Measurements from ENCODE around the gene TTC21B.
"Not testable (repeated sequence)": the region's sequence is repeated elsewhere in the genome, so short reads cannot be mapped to it uniquely, and the experiment has no call there.

The TTC21B gene

DNA sequence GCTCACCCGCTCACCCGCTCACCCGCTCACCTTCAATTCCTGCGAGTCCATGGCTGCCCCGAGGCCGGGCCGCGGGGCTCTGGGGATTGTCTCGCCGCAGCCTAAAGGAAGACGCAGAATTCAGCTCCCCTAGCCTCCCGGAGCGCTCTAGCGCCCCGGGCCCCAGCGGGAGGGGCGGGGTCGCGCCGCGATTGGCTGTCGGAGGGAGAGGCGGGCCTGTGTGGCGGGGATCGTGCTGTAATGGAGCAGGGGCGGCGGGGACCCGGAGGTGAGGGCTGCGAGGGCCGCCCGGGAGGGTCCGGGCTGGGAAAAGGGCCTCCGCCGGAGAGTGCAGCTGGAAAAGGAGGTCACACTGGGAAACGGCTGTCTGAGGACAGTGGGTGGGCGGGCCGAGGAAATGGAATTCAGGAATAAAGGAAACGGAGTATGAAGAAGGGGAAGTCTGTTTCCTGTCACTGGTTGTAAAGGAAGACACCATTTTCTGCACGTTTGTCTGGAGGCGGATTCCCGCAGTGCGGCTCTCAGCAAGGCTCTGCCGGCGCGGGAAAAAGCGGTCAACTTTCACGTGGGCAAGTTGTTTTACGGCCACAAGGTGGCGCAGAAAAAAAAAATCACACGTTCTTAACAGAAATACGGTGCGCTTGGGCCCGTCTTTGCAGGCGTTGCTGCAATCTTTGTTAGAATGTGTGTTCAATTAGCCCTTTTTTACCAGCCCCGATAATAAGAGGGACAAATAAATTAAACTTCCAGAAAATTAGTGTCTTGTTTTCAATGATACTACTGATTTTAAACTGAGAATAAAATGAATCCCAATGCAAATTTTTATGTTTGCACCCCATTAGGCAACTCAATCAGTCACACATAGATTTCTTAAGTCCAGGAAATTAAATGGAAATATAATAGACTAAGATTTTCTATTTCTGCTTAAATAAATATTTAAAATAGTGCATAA lies at the start of gene TTC21B:
Gene TTC21B, minus strand, starts transcription at position 122 of the 952 bp plus-strand sequence. Its CDS starts 71 bp downstream, at position 51.
- intact Hi-C loops (cut with DNase I): loop anchor here (5.0 to 10.0 kb wide), 2 partner anchors 67 to 171 kb away; partner anchors contain the start of gene SCN1A

DNA sequence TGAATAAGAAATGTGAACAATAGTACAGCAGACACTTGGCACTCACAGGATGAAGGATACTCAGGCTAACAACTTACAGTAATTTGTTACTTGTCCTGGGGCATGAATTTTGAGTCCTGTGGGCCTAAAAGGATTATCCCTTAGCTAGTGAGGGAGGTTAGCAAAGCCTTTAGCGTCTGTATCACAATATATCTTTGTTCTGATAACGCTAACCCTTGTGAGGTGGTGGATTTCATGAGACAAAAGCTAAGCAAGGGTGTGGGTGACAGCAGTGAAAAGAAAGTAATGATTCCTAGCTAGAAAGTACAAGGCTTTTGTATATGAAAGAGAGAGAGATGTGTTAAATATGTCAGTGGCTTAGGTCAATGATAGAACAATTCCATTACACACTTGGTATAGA lies 46.8 kb upstream of the TTC21B start:
- no peak for DNase-seq
- intact Hi-C loops (cut with DNase I): no loop called here

More for the DNA sequence above, at the start of gene TTC21B:
- DNase-seq: peak; percentile 84 to 98 (median 97)

DNA sequence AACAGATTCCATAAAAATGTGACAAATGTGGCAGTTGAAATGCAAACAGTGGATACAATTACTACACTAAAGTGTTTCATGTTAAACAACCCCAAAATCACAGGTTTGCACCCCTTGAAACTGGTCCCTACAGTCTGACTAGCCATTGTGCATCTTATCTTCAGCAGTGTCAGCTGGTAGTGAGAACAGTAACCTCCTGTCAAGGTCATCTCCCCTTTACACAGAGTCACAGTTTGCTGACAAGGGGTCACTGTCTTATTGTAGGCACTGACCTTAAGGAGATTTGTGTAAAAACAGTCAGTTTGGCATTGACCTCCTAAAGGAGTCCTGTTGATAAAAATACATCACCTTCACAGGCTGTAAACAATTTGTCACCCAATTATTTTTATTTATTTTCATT lies 37.3 kb upstream of the TTC21B start:
- intact Hi-C loops (cut with DNase I): no loop called here
- no peak for DNase-seq

DNA sequence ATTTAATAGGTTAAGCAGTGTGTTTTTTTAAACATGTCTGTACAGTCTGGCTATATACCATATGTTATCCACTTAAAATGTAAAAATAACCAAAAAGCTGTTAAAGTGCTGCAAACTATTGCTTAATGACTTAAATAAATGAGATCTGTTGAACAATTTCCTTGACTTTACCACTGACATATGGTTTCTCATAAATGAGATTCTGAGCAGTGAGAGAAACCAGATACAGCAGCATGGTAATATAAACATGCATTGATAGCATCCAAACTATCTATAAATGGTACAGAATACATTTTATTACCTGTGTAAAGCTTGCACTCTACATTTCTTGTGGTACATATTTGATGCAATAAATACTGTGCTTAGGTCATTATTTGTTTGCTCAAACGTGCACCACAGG lies 36.3 kb upstream of the TTC21B start:
- intact Hi-C loops (cut with DNase I): no loop called here
- DNase-seq: no peak

DNA sequence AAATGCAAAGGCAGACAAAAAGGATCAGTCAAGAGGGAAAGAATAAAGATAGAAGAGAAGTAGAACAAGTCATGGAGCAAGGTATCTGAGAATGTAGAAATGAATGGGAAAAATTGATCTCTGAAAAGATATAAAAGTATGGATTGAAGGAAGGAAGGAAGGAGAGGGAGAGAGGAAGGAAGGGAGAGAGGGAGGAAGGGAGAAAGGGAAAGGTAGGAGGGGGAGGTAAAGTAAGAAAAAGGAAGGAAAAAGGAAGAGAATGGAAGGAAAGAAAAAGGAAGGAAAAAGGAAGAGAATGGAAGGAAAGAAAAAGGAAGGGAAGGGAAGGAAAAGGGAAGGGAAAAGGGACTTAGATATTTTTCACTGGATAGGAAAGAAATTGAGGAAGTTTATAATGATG lies 31.5 kb upstream of the TTC21B start:
- intact Hi-C loops (cut with DNase I): no loop called here
- DNase-seq: no peak

DNA sequence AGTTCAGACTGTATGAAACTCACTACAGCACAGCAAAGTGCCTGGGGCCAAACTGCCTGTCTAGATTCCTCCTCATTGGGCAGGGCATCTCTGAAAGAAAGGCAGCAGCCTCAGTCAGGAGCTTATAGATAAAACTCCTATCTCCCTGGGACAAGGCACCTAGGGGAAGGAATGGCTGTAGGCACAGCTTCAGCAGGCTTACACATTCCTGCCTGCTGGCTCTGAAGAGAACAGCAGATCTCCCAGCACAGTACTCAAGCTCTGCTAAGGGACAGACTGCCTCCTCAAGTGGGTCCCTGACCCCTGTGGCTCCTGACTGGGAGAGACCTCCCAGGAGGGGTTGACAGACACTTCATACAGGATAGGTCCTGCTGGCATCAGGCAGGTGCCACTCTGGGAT lies 18.6 kb upstream of the TTC21B start:
- DNase-seq; intact Hi-C loops (cut with DNase I): not testable (repeated sequence)

DNA sequence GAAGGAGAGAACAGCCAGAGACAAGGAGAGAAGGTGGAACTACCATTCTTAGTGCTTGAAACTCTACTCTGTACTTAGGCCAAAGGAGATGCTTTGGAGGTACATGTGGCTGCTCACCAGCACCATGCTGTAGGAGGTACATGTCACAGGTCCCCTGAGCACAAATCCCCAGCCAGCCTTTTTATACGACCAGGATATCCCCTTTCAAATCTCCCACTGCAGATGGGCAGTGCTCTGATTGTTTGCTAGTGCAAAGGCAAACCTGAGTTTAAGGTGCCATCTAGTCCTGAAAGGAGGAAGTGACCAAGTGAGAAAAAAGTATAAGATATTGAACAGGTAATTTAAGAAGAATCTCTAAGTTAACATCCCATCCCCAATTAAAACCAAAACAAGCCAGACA lies 17.1 kb upstream of the TTC21B start:
- no peak for DNase-seq
- intact Hi-C loops (cut with DNase I): no loop called here

DNA sequence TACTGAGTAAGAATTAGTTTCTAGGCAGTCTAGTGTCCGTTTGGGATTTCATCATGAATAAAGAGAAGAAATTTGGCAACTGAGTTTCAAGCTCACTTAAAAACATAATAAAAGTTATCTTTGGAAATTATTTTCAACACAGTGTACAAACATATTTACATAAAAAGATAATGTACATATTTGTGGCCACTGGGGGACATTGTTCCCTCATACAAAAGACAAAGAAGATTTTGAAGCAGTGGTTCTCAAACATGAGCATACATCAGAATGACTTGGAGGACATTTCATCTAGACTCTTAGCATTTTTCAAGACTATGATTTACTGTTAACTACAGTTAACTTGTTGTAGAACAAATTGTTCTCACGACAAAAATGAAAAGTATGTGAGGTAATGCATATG lies 15.7 kb upstream of the TTC21B start:
- intact Hi-C loops (cut with DNase I): no loop called here

DNA sequence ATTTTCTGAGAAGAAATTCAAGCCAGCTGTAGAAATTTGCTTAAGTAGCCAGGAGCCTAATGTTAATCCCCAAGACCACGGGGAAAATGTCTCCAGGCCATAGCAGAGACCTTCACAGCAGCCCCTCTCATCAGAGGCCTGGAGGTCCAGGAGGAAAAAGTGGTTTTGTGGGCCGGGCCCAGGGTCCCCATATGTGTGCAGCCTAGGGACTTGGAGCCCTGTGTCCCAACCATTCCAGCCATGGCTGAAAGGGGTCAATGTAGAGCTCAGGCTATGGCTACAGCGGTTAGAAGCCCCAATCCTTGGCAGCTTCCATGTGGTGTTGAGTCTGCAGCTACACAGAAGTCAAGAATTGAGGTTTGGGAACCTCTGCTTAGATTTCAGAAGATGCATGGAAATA lies 14.2 kb upstream of the TTC21B start:
- intact Hi-C loops (cut with DNase I): no loop called here
- DNase-seq: no peak

More for the DNA sequence above, 15.7 kb upstream of the TTC21B start:
- no peak for DNase-seq

DNA sequence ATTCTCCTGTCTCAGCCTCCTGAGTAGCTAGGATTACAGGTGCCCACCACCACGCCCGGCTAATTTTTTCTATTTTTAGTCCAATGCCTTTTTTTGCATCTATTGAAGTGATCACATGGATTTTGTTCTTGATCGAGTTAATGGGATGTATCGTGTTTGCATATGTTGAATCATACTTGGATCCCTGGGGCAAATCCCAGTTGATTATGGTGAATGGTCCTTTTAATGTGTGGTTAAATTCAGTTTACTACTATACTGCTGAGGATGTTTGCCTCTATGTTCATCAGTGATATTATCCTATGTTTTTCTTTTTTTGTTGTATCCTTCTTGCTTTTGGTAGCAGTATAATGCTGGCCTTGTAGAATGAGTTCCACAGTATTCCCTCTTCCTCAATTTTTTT lies 8.2 kb upstream of the TTC21B start:
- no peak for DNase-seq
- intact Hi-C loops (cut with DNase I): no loop called here

DNA sequence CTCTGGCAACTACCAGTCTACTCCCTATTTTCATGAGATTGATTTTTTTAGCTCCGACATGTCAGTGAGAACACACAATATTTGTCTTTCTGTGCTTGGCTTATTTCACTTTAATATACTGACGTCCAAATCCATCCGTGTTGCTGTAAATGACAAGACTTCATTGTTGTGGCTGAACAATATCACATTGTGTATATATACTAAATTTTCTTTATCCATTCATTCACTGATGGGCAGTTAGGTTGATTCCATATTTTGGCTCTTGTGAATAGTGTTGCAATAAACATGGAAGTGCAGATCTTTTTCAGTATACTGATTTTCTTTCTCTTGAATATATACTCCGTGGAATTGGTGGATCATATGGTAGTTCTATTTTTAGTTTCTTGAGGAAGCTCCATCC lies 5.8 kb upstream of the TTC21B start:
- intact Hi-C loops (cut with DNase I): loop anchor here (10.0 kb wide), 1 partner anchor 165 kb away; the partner anchor contains the start of gene SCN1A
- DNase-seq: no peak

DNA sequence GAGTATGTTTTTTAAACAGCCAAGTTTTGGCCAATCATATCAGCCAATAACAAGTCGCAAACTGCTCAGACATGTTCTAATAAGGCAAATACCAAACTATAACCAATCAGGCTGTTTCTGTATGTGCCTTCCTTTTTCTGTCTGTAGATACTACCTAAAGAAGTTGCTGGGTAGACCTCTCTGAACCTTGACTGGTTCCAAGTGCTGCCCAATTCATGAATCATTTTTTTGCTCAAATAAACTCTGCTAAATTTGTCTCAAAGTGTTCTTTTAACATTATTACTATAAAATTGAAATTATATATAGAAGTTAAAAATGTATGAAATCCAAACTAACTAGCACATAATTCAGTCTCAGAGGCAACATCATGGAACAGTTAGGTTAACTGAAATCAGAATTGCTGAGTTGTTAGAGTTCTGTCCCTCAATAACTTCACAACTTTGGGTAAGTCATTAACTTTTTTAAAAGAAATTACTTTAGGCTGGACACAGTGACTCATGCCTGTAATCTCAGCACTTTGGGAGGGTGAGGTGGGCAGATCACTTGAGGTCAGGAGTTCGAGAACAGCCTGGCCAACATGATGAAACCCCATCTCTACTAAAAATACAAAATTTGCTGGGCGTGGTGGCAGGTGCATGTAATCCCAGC lies 4.9 kb upstream of the TTC21B start:
- intact Hi-C loops (cut with DNase I): loop anchor here (10.0 kb wide), 1 partner anchor 166 kb away; the partner anchor contains the start of gene SCN1A
- no peak for DNase-seq

DNA sequence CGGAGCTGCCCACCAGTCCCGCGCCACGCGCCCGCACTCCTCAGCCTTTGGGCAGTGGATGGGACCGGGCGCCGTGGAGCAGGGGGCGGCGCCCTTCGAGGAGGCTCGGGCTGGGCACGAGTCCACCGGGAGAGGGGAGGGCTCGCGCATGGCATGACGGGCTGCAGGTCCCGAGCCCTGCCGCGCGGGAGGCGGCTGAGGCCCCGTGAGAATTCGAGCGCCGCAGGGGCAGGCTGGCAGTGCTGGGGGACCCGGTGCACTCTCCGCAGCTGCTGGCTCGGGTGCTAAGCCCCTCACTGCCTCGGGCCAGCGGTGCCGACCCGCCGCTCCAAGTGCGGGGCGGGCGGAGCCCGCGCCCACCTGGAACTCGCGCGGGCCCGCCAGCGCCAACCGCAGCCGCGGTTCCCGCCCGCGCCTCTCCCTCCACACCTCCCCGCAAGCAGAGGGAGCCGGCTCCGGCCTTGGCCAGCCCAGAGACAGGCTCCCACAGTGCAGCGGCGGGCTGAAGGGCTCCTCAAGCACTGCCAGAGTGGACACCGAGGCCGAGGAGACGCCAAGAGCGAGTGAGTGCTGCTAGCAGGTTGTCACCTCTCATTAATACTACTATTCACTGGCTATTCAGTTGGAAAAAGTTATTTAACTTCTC lies 3.6 kb upstream of the TTC21B start:
- peak in 1 of 42 donors; percentile 41 for DNase-seq
- intact Hi-C loops (cut with DNase I): loop anchor here (10.0 kb wide), 1 partner anchor 168 kb away; the partner anchor contains the start of gene SCN1A

DNA sequence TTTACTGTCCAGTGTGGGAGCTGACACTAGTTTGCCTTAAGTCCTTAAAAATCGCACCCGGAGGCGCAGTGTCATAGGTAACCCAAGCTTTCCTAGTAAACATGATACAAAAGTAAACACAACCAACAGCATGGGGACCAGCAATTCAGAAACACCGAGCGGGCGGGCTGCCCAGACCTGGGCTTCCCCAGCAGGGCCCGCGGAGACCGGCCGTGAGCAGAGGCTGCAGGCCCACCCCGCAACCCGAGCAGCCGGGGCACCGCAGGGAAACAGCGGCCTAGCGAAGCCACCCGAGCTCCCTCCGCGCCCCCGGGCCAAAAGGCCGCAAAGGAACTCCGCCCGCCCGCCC lies 296 bp downstream of the TTC21B start:
- intact Hi-C loops (cut with DNase I): loop anchor here (5.0 to 10.0 kb wide), 2 partner anchors 66 to 172 kb away; partner anchors contain the start of gene SCN1A
- no peak for DNase-seq

DNA sequence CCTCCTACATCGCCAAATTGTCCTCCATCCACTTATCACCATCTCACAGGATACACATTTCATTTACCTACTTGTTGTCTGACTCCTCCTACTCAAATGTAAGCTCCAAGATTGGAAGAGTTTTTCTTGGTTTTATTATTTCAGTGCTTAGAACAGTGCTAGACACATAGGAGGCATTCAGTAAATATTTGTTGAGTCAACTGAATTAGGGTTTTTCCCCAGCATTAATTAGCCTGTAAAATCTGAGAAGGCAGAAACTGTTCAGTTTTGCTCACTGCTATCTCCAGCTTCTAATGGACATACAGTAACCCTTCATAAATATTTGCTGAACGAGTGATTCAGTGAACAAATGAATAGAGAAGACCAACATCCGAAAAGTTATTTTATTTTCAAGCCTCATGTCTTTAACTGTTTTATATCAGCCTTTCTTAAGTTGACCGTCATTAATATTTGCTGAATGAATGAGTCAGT lies 800 bp downstream of the TTC21B start:
- no peak for DNase-seq
- intact Hi-C loops (cut with DNase I): loop anchor here (5.0 to 10.0 kb wide), 2 partner anchors 65 to 172 kb away; partner anchors contain the start of gene SCN1A

DNA sequence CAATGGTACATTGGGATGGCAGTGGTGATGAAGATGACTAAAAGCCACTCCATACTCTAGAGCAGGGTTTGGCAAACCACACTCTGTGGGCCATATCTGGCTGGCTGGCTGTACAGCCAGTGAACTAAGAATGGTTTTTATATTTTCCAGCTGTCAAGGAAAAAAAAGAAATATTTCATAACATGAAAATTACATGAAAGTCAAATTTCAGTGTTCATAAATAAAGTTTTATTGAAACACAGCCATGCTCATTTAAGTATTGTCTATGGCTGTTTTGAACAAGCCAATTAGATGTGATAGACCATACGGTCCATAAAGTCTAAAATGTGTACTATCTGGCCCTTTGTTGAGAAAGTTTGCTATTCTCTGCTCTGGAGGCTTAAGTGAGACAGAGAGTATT lies 1.5 kb downstream of the TTC21B start:
- intact Hi-C loops (cut with DNase I): loop anchor here (5.0 to 10.0 kb wide), 2 partner anchors 65 to 173 kb away; partner anchors contain the start of gene SCN1A
- no peak for DNase-seq

DNA sequence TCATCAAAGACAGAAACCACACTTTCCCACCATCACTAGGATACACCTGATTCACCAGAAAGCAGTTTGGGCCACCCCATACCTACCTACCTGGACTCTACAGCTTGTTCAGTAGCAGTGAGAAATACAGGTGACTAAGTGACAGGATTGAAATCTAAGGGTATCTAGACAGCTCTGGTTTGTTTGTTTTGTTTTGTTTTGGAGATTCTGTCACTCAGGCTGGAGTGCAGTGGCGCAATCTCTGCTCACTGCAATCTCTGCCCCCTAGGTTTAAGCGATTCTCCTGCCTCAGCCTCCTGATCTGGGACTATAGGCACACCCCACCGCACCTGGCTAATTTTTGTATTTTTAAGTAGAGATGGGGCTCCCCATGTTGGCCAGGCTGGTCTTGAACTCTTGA lies 3.1 kb downstream of the TTC21B start:
- intact Hi-C loops (cut with DNase I): loop anchor here (5.0 to 10.0 kb wide), 2 partner anchors 63 to 174 kb away; partner anchors contain the start of gene SCN1A
- no peak for DNase-seq

DNA sequence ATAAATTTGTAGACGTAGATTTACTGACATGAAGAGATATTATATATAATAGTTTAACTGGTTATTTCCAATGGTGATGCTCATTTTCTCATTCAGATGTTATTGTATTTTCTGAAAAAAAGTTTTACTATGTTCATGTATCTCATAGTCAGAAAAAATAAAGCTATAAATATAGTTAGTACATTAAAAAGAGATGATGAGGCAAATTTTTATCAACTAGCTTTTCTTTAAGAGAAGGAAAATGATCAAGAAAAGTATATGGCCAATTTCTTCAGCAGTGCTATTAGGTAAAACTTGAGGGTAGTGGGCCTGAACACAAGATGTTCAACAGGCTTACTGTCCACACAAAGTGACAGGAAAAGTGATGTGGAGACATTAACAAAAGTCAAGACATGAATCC lies 11.7 kb downstream of the TTC21B start:
- intact Hi-C loops (cut with DNase I): no loop called here
- no peak for DNase-seq

DNA sequence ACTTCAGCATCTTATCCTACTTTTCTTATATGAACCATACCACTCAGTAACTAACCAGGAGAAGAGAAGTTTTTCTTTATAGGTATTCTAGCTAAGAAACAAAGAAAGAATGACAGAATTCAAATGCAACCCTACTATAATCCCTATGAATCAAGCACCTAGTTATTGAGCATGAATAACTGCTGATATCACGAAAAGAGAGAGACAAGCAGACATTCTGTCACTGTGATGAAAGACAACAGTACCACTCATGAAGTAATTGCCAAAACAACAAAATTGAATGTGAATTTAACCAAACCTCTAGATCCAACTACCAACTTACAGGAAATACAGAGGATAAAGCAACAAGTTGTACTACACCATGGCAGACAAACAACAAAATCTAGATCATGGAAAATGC lies 15.3 kb downstream of the TTC21B start:
- intact Hi-C loops (cut with DNase I): no loop called here
- DNase-seq: no peak

Measured in head of caudate nucleus (tissue), 42 donors.